Measurements from ENCODE around the gene MRPL20.
A peak's percentile ranks its signal among the peaks of the same experiment; 100 is the strongest.

MRPL20 gene

DNA sequence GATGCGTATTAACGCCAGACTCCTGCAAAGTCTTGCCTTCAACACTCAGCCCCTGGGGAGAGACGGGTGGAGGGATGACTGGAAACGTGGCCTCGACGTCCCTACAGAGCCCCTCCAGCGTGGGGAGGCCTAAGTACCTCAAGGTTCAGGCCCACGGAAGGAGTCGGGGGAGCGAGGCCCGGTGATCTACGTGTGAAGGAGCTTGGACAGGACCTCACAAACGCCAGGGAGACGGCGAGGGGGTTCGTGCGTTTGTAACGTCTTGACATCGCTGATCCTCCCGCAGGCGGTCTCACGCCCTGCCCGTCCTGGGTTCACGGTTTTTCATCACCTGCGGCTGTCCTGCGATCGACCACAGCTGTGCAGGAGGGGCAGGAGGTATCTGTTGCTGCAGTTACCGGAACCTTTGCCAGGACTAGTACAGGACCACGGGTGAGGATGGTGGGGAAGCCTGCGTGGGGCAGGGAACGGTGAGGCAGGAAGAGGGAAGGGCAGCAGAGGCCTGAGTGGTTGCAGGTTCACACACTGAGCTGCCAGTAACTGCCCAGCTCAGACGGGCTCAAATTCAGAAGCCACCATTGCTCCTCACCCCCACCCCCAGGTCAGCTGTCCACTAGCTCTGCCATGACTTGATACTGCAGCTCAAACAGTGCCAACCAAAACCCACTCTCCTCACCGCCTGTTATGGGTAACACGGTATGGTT, 7.1 kb downstream of the MRPL20 start:
- peak; percentile 28 for DNase-seq (ENCODE audit: low read depth)
- peak overlapping the region; percentile 95 for H3K4me3 ChIP-seq (ENCODE audit: control insufficient read depth, low read depth, low read length)
- TF ChIP-seq CTCF (conservative IDR thresholded peaks at IDR 0.05; ENCODE audit: control insufficient read depth, insufficient read depth, low read depth, low read length) = no peak

DNA sequence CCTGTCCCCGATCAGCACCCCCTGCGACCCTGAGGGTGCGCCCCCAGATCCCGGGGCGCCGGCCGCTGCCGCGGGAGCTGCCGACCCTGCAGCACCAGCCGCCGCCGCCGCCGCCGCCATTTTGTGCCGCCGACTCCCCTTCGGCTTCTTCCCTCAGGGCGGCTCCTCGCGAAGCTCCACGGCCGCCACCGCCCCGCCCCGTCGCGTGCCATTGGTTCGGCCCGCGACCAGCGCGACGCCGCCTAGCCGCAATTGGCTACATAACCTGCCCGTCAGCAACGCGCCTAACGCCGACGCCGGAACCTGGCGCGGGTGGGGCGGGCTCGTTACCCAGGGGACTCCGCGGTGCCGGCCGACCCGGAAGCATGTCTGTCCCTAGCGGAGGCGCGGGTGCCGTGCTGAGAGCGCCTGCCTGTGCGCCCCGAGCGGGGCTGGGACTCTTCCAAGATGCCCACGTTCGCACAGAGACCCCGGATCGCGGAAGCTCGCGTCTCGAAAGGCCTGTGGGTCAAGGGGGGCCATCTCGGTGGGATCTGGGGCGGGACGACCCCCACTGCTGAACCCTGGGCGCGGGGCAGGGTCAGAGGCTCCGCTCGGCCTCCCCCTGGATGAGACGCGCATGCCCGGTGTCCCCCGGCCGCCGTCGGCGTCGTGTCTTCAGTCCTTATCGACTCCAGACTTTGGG, 7.8 kb downstream of the MRPL20 start, which contains the start of gene CCNL2:
Gene CCNL2, minus strand, starts transcription at position 149 of the 685 bp plus-strand sequence. Its CDS starts 29 bp downstream, at position 120.
- H3K4me3 ChIP-seq (ENCODE audit: control insufficient read depth, low read depth, low read length) = peak within 1 kb of the TSS; percentile 95
- peak; percentile 35 for TF ChIP-seq CTCF (conservative IDR thresholded peaks at IDR 0.05; ENCODE audit: control insufficient read depth, insufficient read depth, low read depth, low read length)
- DNase-seq (ENCODE audit: low read depth) = peak; percentile 97

DNA sequence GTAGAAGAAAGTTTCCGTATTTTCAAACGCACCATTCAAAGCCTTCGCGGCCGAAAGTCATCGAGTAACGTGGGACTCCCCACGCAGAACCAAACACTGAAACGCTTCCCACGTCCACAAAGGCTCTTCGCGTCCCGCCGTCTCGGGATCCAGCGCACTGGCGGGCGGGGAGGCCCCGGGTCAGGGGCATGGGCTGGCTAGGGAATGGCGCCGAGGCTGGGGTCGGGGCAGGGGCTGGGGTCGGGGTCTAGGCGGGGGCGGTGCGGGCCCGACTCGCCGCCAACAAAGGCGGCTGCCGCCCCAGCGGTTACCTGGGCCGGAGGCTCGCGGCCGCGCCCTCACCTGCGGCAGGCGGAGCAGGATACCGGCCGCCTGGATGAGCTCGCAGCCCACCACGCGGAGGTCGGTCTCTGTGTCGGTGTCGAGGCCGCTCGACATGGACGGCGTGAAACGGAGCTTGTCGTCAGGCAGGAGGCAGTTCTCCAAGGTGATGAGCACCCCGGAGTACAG, 8.4 kb downstream of the MRPL20 start:
- TF ChIP-seq CTCF (conservative IDR thresholded peaks at IDR 0.05; ENCODE audit: control insufficient read depth, insufficient read depth, low read depth, low read length) = no peak
- peak overlapping the region; percentile 69 for H3K4me3 ChIP-seq (ENCODE audit: control insufficient read depth, low read depth, low read length)
- DNase-seq (ENCODE audit: low read depth) = no peak

- DNase-seq (ENCODE audit: low read depth) = peak; percentile 83
- TF ChIP-seq CTCF (conservative IDR thresholded peaks at IDR 0.05; ENCODE audit: control insufficient read depth, insufficient read depth, low read depth, low read length) = no peak
- H3K4me3 ChIP-seq (ENCODE audit: control insufficient read depth, low read depth, low read length) = peak overlapping the region; percentile 69
Measured at GRCh38 chr1:1397839-1398523, 9.1 kb downstream of the MRPL20 start.

DNA sequence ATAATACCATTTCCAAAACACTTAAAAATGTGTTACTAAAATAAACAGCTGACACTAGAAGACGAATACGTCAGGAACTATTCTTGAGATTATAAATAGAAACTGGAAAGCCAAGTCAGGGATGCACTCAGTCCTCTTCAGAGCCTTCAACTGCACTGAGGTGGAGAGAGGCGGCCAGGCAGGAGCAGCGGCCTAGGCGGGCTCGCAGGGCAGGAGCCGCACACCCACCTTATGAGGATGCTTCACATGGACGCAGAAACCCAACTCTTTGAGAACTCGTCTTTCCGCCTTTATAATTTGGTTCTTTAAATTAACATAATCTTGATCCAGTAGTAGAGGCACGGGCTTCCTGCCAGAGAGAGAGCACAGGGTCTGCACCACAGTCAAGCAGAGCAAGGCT, 11.9 kb downstream of the MRPL20 start:
- H3K4me3 ChIP-seq (ENCODE audit: control insufficient read depth, low read depth, low read length) = no peak overlapping the region
- DNase-seq (ENCODE audit: low read depth) = no peak
- no peak for TF ChIP-seq CTCF (conservative IDR thresholded peaks at IDR 0.05; ENCODE audit: control insufficient read depth, insufficient read depth, low read depth, low read length)

DNA sequence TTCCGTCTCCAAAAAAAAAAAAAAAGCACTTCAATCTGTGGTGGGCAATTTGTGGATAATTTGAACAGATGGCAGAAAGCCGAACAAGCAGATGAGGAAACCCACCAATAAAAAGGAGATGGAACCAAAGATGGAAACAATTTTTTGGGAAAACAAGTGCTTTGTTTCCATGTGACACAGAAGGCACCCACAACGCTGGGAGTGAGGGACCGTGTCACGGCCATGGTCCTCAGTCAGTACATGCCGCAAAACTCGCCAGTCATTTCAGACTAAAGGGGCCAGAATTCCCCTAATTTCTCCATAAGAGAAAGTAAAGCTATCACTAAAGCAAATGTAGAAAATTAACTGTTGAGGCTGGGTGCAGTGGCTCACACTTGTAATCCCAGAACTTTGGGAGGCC, 13.0 kb downstream of the MRPL20 start:
- no peak for TF ChIP-seq CTCF (conservative IDR thresholded peaks at IDR 0.05; ENCODE audit: control insufficient read depth, insufficient read depth, low read depth, low read length)
- DNase-seq (ENCODE audit: low read depth) = no peak
- H3K4me3 ChIP-seq (ENCODE audit: control insufficient read depth, low read depth, low read length) = no peak overlapping the region
